Endothelial cell of umbilical vein (primary cell): Measurements from ENCODE around the gene SPAG17. TPM values are rescaled to one million over a fixed set of nuclear protein-coding genes. Genes with fewer than 3 reads are reported as not detected.

ENCODE experiments used
- BruUV-seq: library from RNA; stranded (reverse); fragments of 400-500 nt; replicated peaks from 2 replicates; lab custom pipeline; 2021; lab: Mats Ljungman, UMichigan
- CTCF ChIA-PET: fragments of 300-600, 350-600 bp; sonication (Branson Sonifier 250); formaldehyde crosslinking; loops from one replicate; lab custom pipeline; 2021; ENCODE audit warnings: antibody characterized with exemption, inconsistent platforms; lab: Charles Lee
- POLR2A ChIA-PET: fragments of 300-600, 350-600 bp; sonication (Branson Sonifier 250); formaldehyde crosslinking; loops from one replicate; lab custom pipeline; 2021; ENCODE audit warnings: antibody characterized with exemption, inconsistent platforms; lab: Charles Lee
- DNase-seq: peaks from one replicate; pipeline ENCODE4 v3.0.0-alpha.2; 2011; ENCODE audit warnings: low read depth, low spot score
- FAIRE-seq: peaks from 2 replicates; lab custom pipeline; 2011; peaks lifted over from hg19 to GRCh38; lab: Jason Lieb, UNC
- H2AFZ ChIP-seq: 2 replicates; pipeline ENCODE4 v1.6.0; 2012; ENCODE audit warnings: low read depth, low read length, control low read depth, inconsistent platforms
- H3K27ac ChIP-seq: 2 replicates; pipeline ENCODE4 v1.5.1; 2011; ENCODE audit warnings: low read depth, mild to moderate bottlenecking, control low read depth, low read length, moderate library complexity; ENCODE audit not compliant: insufficient read depth
- H3K27me3 ChIP-seq, 2 experiments: 2 replicates each; pipeline versions ENCODE4 v1.6.0 to v1.6.1; 2011; ENCODE audit warnings: low read length in 2 of 2, mixed read lengths in 1 of 2; ENCODE audit not compliant: control insufficient read depth in 2 of 2, insufficient read depth in 2 of 2
- H3K36me3 ChIP-seq, 2 experiments: 2 replicates in 1 of 2; 3 replicates in 1 of 2; pipeline ENCODE4 v1.5.1; 2011; ENCODE audit warnings: low read length in 2 of 2, mild to moderate bottlenecking in 1 of 2, moderate library complexity in 1 of 2; ENCODE audit not compliant: control insufficient read depth in 2 of 2, insufficient read depth in 2 of 2; ENCODE audit errors: extremely low read depth in 1 of 2
- H3K4me1 ChIP-seq: 3 replicates; pipeline ENCODE4 v1.5.1; 2011; ENCODE audit warnings: mild to moderate bottlenecking, low read length; ENCODE audit not compliant: control insufficient read depth, insufficient read depth; ENCODE audit errors: extremely low read depth
- H3K4me2 ChIP-seq: 2 replicates; pipeline ENCODE4 v1.6.1; 2011; ENCODE audit warnings: low read length, control low read depth, mixed read lengths; ENCODE audit not compliant: insufficient read depth
- H3K4me3 ChIP-seq, 3 experiments: fragments of 200-600 bp in 1 of 3; sonication (generic), shearing (Covaris generic) in 1 of 3; replicated peaks in 1 of 3; 2 replicates each; pipeline ENCODE4 v1.5.1; 2011 to 2016; ENCODE audit warnings: control low read depth in 3 of 3, low read length in 3 of 3, mild to moderate bottlenecking in 2 of 3, inconsistent platforms in 1 of 3, low read depth in 1 of 3, moderate library complexity in 1 of 3; ENCODE audit not compliant: insufficient read depth in 1 of 3
- H3K79me2 ChIP-seq: 2 replicates; pipeline ENCODE4 v1.6.0; 2012; ENCODE audit warnings: low read length, inconsistent platforms; ENCODE audit not compliant: control insufficient read depth, insufficient read depth
- H3K9ac ChIP-seq: replicated peaks from 2 replicates; pipeline ENCODE3; 2011; ENCODE audit warnings: low read length, control low read depth; ENCODE audit not compliant: insufficient read depth; ENCODE audit errors: extremely low read depth
- H3K9me1 ChIP-seq: replicated peaks from 3 replicates; pipeline ENCODE4 v1.6.0; 2011; ENCODE audit warnings: mild to moderate bottlenecking, low read length; ENCODE audit not compliant: control insufficient read depth, insufficient read depth; ENCODE audit errors: extremely low read depth
- H3K9me3 ChIP-seq: replicated peaks from 2 replicates; pipeline ENCODE4 v1.5.1; 2012; ENCODE audit warnings: low read length, inconsistent platforms; ENCODE audit not compliant: control insufficient read depth, insufficient read depth
- H4K20me1 ChIP-seq: replicated peaks from 2 replicates; pipeline ENCODE3; 2011; ENCODE audit warnings: mild to moderate bottlenecking, low read length; ENCODE audit not compliant: control insufficient read depth, insufficient read depth; ENCODE audit errors: extremely low read depth
- EZH2 ChIP-seq: IDR thresholded peaks from 2 replicates; pipeline ENCODE4 v1.6.1; 2012; ENCODE audit warnings: borderline replicate concordance, low read depth, mild to moderate bottlenecking, moderate library complexity, low read length, inconsistent platforms; ENCODE audit not compliant: severe bottlenecking
- FOS ChIP-seq: IDR thresholded peaks from 2 replicates; pipeline ENCODE4 v1.6.1; 2011; ENCODE audit warnings: mild to moderate bottlenecking, low read length, moderate library complexity, borderline replicate concordance; ENCODE audit not compliant: insufficient read depth
- GATA2 ChIP-seq: IDR thresholded peaks from 2 replicates; pipeline ENCODE4 v1.7.0; 2011; ENCODE audit warnings: low read depth, mild to moderate bottlenecking, moderate library complexity, mixed read lengths, low read length; ENCODE audit not compliant: insufficient read length, insufficient read depth
- JUN ChIP-seq: IDR thresholded peaks from 2 replicates; pipeline ENCODE4 v1.6.1; 2011; ENCODE audit warnings: borderline replicate concordance, low read depth; ENCODE audit not compliant: insufficient read length, insufficient read depth
- MYC ChIP-seq: IDR thresholded peaks from one replicate; pipeline ENCODE4 v1.6.1; 2011; ENCODE audit warnings: mild to moderate bottlenecking, low read depth, low read length
- POLR2A ChIP-seq: IDR thresholded peaks from 2 replicates; pipeline ENCODE4 v1.6.1; 2012; ENCODE audit warnings: low read depth, mild to moderate bottlenecking, control low read depth, low read length
- POLR2AphosphoS5 ChIP-seq: IDR thresholded peaks from 2 replicates; pipeline ENCODE4 v1.6.1; 2012; ENCODE audit warnings: low read depth, mild to moderate bottlenecking, control low read depth, low read length, moderate library complexity; ENCODE audit not compliant: insufficient read depth
- dilution Hi-C: fragments of 300-500 bp; cut with MboI; formaldehyde crosslinking; loops from one replicate; pipeline ENCODE4 v1.15.0; 2019; ENCODE audit warnings: low sequenced_read_pairs; ENCODE audit not compliant: extremely low pct_ligation_motif_present
- intact Hi-C: fragments of 100-400 bp; cut with micrococcal nuclease; formaldehyde crosslinking; loops from one replicate; pipeline ENCODE4 v1.10.0; 2022
- polyA plus RNA-seq, 4 experiments: library from polyadenylated mRNA; depleted of rRNA in 3 of 4; stranded (reverse) in 3 of 4; unstranded in 1 of 4; fragments of >200 nt; gene quantifications; 2 replicates each; pipeline versions ENCODE4 v1.2.1 to v1.2.3, GENCODE V29; 2011 to 2012; ENCODE audit warnings: missing spikeins in 1 of 4
- total RNA-seq: library from RNA; stranded (reverse); gene quantifications from 2 replicates; pipeline ENCODE4 v1.2.3, GENCODE V29; 2021
- TF ChIP-seq, protein P1 (sequence below), 2 donors: IDR thresholded peaks; 1 replicate in 1 of 2; 2 replicates in 1 of 2; pipeline ENCODE4 v1.5.1; 2011; ENCODE audit warnings: low read length in 2 of 2, mild to moderate bottlenecking in 2 of 2, moderate library complexity in 2 of 2, control low read depth in 1 of 2, inconsistent platforms in 1 of 2, low read depth in 1 of 2; ENCODE audit not compliant: insufficient read depth in 1 of 2; ENCODE audit errors: extremely low read depth in 1 of 2
- TF ChIP-seq, protein P2 (sequence below): IDR thresholded peaks from 2 replicates; pipeline ENCODE4 v1.6.1; 2011; ENCODE audit not compliant: insufficient read depth, insufficient read length

The SPAG17 gene
- total and polyA plus RNA-seq, 2 donors (not counting 3 experiments of a cell fraction or from before 2014, with no cell fraction given): not detected

DNA sequence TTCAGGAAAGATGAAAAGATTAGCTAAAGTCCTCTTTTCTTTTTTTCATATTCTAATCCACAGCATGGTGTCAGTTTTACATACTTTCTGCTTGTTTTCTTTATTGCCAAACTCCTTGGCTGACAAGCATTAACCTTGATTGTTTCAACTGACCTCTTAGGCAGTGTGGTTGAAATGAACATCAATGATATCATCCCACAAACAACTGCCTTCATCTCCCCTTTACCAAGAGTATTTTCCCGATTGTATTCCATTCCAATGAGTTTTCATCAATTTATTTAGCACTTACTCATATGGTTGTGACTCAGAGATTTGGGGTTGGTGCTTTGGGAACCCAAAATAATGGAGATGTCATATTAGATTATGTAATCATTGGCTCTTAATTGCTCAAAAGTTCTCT is 71.8 kb downstream of the SPAG17 start:
- Histone ChIP-seq H2AFZ (no peak overlapping the region), H3K4me3 (no peak overlapping the region), H3K4me2 (no peak overlapping the region), H3K27ac (no peak overlapping the region), H3K4me1 (no peaks in the 10 kb centered on the region), H3K36me3 (no peaks in the 10 kb centered on the region), H3K9ac (no peak overlapping the region), H3K9me3 (no peaks in the 10 kb centered on the region), H3K27me3 (no peaks in the 10 kb centered on the region), H3K79me2 (no peaks in the 10 kb centered on the region), H4K20me1 (no peaks in the 10 kb centered on the region), H3K9me1 (no peaks in the 10 kb centered on the region)
- ChIA-PET POLR2A (no interaction called here), CTCF (no interaction called here)
- FAIRE-seq (no peak), DNase-seq (peak; percentile 2)
- BruUV-seq: no TSS peak
- no peak for TF ChIP-seq POLR2A
- TF ChIP-seq, protein P1, sequence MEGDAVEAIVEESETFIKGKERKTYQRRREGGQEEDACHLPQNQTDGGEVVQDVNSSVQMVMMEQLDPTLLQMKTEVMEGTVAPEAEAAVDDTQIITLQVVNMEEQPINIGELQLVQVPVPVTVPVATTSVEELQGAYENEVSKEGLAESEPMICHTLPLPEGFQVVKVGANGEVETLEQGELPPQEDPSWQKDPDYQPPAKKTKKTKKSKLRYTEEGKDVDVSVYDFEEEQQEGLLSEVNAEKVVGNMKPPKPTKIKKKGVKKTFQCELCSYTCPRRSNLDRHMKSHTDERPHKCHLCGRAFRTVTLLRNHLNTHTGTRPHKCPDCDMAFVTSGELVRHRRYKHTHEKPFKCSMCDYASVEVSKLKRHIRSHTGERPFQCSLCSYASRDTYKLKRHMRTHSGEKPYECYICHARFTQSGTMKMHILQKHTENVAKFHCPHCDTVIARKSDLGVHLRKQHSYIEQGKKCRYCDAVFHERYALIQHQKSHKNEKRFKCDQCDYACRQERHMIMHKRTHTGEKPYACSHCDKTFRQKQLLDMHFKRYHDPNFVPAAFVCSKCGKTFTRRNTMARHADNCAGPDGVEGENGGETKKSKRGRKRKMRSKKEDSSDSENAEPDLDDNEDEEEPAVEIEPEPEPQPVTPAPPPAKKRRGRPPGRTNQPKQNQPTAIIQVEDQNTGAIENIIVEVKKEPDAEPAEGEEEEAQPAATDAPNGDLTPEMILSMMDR (IDR thresholded peaks at IDR 0.05; ENCODE audit: extremely low read depth in 1 of 2, insufficient read depth in 1 of 2, low read depth in 1 of 2, low read length in 2 of 2): no peak
- TF ChIP-seq, protein P2, sequence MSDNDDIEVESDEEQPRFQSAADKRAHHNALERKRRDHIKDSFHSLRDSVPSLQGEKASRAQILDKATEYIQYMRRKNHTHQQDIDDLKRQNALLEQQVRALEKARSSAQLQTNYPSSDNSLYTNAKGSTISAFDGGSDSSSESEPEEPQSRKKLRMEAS: no peak
- TF ChIP-seq GATA2: no peak
- TF ChIP-seq MYC: no peak
- no peak for TF ChIP-seq EZH2
- no peak for TF ChIP-seq JUN
- no peak for TF ChIP-seq POLR2AphosphoS5
- no peak for TF ChIP-seq FOS
- intact Hi-C loops (no loop called here), dilution Hi-C loops (no loop called here)
